ENCODE data around the gene MYPOP.

GRCh38 chr19:45862564-45863334 is 39.7 kb downstream of the MYPOP start, which contains the start of gene SYMPK:
- TF ChIP-seq ZNF143 (CRISPR knock-in tag; IDR thresholded peaks at IDR 0.05) = peak; percentile 95
- TF ChIP-seq, protein P1, sequence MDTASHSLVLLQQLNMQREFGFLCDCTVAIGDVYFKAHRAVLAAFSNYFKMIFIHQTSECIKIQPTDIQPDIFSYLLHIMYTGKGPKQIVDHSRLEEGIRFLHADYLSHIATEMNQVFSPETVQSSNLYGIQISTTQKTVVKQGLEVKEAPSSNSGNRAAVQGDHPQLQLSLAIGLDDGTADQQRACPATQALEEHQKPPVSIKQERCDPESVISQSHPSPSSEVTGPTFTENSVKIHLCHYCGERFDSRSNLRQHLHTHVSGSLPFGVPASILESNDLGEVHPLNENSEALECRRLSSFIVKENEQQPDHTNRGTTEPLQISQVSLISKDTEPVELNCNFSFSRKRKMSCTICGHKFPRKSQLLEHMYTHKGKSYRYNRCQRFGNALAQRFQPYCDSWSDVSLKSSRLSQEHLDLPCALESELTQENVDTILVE (CRISPR knock-in tag; IDR thresholded peaks at IDR 0.05) = no peak
- no peak for TF ChIP-seq EZH2 (conservative IDR thresholded peaks at IDR 0.05; ENCODE audit: low read depth, low read length)
- no peak for TF ChIP-seq ZNF724P (CRISPR knock-in tag; IDR thresholded peaks at IDR 0.05; ENCODE audit: borderline replicate concordance)
- TF ChIP-seq ZKSCAN1 (IDR thresholded peaks at IDR 0.05; ENCODE audit: low read length) = no peak
- TF ChIP-seq PAX8 (CRISPR knock-in tag; IDR thresholded peaks at IDR 0.05; ENCODE audit: borderline replicate concordance) = no peak
- no peak for TF ChIP-seq RBM22 (optimal IDR thresholded peaks at IDR 0.05; ENCODE audit: low read length)
- TF ChIP-seq, protein P2, sequence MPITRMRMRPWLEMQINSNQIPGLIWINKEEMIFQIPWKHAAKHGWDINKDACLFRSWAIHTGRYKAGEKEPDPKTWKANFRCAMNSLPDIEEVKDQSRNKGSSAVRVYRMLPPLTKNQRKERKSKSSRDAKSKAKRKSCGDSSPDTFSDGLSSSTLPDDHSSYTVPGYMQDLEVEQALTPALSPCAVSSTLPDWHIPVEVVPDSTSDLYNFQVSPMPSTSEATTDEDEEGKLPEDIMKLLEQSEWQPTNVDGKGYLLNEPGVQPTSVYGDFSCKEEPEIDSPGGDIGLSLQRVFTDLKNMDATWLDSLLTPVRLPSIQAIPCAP (CRISPR knock-in tag; IDR thresholded peaks at IDR 0.05; ENCODE audit: low read depth) = no peak
- TF ChIP-seq RAD21 (CRISPR knock-in tag; IDR thresholded peaks at IDR 0.05) = no peak
